ENCODE results near the gene RBPMS2.

The RBPMS2 gene

DNA sequence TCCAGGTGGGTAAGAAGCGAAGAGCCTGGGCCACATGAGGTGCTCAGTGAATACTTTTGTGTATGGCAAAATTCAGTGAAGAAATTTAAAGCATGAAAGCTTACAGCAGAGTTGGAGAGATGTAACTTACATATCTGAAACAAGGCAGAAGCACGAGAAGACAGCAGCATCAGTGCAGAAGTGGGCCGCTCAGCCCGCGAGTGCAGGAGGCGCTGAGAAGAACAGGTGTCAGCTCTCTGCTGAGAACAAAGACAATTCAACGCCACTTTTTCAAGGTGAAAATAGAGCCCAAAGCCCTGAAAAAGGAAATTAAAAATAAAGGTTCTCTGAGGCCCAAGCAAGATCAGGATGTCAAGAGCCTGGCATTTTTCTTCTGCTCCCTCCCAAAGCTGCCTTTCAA is 58.3 kb downstream of the RBPMS2 start:
- DNase-seq: no peak

- DNase-seq: no peak
Measured at GRCh38 chr15:64716452-64716851, 58.9 kb downstream of the RBPMS2 start.

DNA sequence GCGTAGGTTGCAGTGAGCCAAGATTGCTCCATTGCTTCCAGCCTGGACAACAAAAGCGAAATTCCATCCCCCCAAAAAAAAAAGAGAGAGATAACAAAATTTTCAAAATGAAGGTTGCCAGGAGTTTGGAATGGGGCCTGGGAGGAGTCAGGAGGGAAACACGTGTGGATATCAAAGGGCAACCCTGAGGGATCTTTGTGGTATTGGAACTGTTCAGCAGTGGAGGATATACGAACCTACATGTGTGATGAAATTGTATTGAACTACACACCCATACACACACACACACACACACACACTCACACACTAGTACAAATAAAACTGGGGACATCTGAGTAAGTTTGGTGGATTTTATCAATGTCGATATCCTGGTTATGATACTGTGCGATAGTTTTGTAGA is 61.8 kb downstream of the RBPMS2 start:
- DNase-seq: no peak

DNA sequence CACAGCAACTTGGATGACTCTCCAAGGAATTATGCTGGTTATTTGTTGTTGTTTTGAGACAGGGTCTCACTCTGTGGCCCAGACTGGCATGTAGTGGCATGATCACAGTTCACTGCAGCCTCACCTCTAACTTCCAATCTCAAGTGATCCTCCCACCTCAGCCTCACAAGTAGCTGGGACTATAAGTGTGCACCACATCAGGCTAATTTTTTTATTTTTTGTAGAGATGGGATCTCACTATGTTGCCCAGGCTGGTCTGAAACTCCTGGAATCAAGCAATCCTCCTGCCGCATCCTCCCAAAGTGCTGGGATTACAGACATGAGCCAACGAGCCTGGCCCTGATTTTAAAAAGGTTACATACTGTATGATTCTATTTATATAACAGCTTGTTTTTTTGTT is 63.0 kb downstream of the RBPMS2 start:
- DNase-seq: no peak

- DNase-seq: no peak
Measured at GRCh38 chr15:64710676-64711428, 64.5 kb downstream of the RBPMS2 start.

DNA sequence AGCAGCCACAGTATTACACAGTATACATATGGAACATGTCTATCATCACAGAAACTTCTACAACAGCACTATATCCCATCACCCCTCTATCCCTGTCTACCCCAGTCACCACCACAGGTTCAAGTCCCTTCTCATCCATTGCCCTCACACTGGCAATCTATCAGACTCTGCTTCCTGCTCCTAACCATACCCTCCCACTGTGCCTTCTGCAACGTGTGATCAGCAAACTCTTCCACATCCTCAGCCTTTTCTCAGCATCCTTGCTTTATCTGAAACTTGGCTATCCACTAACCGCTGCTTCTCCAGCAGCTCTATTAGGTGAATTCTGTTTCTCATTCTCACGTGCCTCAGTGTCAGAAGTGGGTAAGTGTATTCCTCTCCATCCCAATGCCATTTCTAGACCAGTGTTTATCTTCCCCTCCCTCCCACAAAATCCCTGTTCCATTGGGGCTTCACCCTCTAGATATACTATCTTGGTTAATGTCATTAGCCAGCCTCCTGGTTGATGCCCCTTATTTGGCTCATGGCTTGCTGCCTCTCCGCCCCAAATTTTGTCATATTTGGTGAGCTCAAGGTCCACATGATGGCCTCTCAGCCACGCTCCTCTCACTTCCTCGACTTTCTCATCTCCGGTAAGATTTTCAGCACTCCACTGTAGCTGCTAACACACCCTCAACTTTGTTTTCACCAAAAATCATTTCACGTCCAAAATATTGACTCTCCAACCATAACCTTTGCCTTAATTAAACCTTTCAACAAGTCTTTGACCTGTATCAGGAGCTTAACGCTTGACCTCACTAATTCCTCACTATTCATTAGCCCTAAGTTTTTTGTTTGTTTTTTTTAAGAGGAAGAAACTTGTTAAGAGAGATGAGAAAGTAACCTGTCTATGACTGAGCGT is 69.1 kb downstream of the RBPMS2 start:
- DNase-seq: no peak

- no peak for DNase-seq
Measured at GRCh38 chr15:64705006-64705405, 70.4 kb downstream of the RBPMS2 start.

DNA sequence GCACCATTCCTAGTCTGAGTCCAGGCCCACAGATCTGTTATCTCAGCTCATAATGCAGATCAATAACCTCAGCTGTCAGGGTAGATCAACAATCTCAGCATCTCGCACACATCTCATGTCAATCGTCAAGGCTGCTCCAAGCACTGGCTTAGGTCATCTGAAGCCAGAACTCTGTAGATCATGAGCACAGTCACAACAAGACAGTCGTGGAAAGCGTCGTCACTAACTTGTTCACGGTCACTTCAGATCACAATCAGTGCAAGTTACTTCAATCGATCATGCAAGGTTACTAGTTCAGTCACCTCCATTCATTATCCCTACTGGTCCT is 71.8 kb downstream of the RBPMS2 start:
- DNase-seq: no peak

DNA sequence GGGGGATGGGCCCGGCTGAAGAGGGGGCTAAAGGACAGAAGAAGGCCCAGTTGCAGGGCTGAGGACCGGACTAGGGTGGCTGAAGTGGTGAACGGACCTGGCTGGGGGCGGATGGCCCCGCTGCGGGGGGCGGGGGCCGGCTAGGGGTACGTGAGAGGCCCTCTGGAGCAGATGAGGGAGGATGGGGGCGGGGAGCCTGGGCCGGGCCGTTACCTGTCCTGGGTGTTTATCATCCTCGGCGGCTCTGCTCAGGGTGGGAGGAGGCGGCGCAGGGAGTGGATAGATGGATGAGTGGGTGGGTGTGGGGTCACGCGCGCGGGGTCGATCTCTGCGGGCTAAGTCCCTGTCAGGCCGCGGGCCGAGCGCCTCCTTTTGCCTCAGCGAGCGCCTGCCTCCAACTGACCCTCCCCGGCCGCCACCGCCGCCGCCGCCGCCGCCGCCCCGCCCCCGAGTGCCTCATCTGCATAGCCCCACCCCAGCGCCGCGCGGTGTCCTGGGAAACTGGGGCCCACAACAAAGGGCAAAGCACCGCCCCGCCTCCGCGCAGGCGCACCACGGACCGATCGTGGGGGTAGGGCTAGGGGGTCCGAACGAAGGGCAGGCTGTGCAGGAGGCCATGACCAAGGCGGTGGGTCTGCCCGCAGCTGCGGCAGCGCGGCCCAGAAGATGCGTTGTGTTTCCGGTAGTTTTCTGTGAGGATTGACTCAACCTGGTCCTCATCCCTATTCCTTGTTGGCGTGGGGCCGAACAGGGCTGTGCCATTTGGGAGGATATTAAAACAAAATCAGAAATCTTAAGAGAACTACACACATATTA is 72.4 kb downstream of the RBPMS2 start:
- peak; percentile 96 for DNase-seq

DNA sequence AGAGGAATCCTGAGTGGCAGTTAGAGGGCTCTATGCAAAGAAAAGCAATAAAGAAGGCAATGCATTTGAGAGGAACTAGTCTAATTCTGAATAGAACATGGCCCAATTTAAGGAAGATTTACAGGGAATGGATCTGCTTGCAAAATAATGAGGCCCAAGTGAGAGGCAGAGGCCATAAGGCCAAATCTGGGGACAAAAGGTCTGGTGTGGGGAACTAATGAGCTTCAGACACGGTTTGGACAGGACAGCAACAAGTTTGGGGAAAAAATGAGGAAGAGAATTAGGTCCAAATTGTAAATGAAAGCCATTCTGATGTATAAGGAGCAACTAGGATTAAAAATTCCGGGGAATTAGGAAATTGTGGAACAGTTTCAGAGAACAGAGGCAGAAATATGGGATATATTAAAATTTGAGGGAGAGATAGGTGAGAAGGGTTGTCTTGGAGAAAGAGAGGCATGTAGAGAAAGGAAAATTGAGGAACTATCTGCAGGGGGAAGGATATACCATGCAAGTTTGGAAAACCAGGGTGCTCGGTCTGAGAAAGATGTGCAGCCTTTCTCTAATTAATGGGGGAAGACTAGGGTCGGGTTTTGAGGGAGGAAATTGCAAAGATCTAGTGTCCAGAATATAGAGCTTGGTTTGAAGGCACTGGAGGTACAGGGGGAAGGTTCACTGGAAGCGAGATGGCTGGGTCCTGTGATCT is 73.8 kb downstream of the RBPMS2 start:
- no peak for DNase-seq

GRCh38 chr15:64701051-64701450 is 74.3 kb downstream of the RBPMS2 start:
- no peak for DNase-seq

DNA sequence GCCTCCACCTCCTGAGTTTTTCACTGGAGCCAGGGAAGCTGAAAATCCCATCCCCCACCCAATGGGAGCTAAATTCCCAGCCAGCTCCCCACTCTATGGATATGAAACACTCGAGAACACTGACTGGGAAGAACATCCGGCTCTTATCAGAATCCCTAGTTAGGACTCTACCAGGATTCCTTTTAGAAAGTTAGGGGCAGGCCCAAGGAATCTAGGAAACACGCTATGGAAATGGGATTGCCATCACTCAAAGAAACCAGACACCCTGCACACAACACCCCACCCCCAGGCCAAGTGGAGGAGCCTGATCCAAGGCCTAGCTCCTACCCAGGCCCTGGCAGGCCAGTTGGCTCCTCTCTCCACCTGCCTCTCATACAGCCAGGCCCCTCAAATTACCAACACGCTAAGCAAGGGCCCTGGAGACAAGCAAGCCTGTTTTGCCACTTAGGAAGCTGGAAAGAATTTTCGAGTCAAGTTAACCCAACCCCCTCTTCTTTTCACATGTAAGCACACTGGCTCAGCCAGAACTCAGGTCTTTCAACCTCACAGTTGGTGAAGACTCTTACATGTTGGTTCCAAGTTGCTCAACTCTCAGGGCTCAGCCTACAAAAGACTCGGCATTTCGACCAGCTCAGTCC is 75.5 kb downstream of the RBPMS2 start:
- no peak for DNase-seq

DNA sequence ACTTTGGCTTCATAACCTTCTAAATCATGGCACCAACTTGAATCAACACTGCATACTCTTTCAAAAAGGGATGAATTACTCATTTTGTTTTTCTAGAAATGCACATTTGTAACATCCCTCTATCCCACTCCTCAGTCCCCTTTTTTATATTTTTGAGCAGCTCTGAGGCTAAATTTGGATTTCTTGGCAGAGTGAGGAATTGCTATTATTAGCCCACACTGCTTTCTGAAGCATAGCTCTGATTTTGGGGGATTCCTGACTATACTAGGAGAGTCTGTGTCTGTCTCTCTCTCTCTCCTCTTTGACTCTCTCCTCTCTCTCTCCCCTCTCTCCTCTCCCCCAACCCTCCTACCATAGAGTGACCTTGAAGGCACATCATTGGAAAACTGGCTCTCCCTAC is 76.6 kb downstream of the RBPMS2 start:
- no peak for DNase-seq

GRCh38 chr15:64697911-64698369 is 77.4 kb downstream of the RBPMS2 start:
- DNase-seq: no peak

DNA sequence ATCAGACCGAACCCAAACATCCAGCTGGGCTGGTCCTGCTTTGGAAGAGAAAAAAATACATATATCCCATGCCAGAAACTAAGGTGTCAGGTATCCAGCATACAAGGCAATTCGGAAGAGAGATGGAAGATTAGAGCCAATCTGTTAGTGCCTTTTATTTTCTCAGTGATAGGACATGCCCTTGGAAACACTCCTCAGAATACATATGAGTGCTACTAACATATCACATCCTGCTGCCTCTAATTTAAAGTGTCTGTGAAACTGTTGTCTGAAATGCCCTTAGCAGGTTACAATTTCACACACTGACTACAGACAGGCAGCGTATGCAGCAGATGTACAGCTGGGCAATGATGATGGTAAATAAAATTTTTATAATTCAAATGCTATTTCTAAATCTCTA is 78.9 kb downstream of the RBPMS2 start:
- no peak for DNase-seq

- DNase-seq: no peak
Measured at GRCh38 chr15:64695561-64695992, 79.8 kb downstream of the RBPMS2 start.

DNA sequence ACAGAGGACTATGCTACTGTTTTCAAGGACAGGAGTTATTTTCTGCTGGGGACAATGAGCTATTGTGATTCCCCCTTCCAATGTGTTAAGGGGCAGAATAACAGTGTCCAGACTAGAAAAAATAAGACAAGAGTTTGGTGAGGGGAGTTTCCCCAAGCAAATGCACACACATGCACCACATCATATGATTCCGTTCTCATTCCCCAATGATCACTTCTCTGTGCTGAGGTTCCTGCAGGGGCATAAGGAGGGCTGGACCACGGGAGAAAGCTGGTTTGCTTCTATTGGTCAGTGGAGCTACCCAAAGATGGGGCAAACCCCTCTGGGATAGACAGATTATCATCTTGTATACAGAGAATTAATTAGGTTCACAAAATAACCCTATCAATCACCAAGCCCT is 80.6 kb downstream of the RBPMS2 start:
- no peak for DNase-seq

- no peak for DNase-seq
Measured at GRCh38 chr15:64693134-64693533, 82.3 kb downstream of the RBPMS2 start.

DNA sequence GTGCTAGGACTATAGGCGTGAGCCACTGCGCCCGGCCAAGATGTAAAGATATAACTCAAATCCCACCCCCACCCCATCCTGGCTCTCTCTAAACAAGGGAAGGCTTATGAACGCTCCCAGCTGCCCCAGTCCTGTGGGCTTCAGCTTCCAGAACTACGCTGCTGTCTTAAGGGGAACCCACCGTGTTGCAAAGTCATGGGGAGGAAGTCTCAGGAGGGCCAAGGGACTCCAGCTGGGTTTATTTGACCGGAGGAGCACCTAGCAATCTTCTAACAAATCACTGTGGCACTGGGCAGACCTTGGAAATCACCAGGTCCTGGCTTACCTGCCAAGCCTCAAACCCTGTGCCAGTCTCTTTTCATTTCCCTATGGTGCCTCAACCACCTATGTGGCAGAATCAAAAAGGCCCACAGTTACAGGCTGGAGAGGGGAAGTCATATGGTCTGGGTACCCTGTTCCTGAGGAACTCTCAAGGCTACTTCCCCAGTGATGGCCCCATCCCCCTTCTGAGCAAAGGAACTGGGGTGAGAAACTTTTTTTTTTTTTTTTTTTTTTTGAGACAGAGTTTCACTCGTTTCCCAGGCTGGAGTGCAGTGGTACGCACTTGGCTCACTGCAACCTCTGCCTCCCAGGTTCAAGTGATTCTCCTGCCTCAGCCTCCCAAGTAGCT is 83.4 kb downstream of the RBPMS2 start:
- no peak for DNase-seq

GRCh38 chr15:64690578-64691296 is 84.7 kb downstream of the RBPMS2 start:
- no peak for DNase-seq

GRCh38 chr15:64690008-64690407 is 85.4 kb downstream of the RBPMS2 start:
- DNase-seq: no peak
